Measurements from ENCODE around the gene RHBDD2. TPM values are rescaled to one million over a fixed set of nuclear protein-coding genes. Genes with fewer than 3 reads are reported as not detected.
"Not testable (repeated sequence)": the region's sequence is repeated elsewhere in the genome, so short reads cannot be mapped to it uniquely, and the experiment has no call there.

RHBDD2 gene
- total RNA-seq, 6 experiments from 2014 or later = 24.4 to 56.1 (median 31.7) TPM

DNA sequence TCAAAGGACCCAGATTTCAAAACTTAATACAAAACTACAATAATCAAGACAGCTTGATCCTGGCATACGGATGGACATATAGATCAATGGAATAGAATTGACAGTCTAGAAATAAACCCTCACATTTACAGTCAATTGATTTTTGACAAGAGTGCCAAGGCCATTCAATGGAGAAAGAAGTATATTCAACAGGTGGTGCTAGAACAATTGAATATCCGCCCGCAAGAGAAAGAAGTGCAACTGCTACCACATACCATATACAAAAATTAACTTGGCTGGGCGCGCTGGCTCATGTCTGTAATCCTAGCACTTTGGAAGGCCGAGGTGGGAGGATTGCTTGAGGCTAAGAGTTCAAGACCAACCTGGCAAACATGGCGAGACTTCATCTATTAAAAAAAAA is 42.0 kb upstream of the RHBDD2 start:
- no peak for TF ChIP-seq POLR2A (IDR thresholded peaks at IDR 0.05)
- TF ChIP-seq, protein P1, sequence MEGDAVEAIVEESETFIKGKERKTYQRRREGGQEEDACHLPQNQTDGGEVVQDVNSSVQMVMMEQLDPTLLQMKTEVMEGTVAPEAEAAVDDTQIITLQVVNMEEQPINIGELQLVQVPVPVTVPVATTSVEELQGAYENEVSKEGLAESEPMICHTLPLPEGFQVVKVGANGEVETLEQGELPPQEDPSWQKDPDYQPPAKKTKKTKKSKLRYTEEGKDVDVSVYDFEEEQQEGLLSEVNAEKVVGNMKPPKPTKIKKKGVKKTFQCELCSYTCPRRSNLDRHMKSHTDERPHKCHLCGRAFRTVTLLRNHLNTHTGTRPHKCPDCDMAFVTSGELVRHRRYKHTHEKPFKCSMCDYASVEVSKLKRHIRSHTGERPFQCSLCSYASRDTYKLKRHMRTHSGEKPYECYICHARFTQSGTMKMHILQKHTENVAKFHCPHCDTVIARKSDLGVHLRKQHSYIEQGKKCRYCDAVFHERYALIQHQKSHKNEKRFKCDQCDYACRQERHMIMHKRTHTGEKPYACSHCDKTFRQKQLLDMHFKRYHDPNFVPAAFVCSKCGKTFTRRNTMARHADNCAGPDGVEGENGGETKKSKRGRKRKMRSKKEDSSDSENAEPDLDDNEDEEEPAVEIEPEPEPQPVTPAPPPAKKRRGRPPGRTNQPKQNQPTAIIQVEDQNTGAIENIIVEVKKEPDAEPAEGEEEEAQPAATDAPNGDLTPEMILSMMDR (IDR thresholded peaks at IDR 0.05) = no peak
- H3K27me3 ChIP-seq = no peaks in the 10 kb centered on the region
- no peaks in the 10 kb centered on the region for H3K4me1 ChIP-seq
- WGBS (ENCODE audit: insufficient coverage, low coverage, low lambda C conversion rate, missing lambda C conversion rate) = 86% methylated on average over 6 of the region's 7 CpGs
- H3K27ac ChIP-seq = no peak overlapping the region
- DNase-seq = no peak
- no peaks in the 10 kb centered on the region for H3K9me3 ChIP-seq
- intact Hi-C loops (cut with DNase I) = no loop called here
- ATAC-seq = no peak
- no peak overlapping the region for H3K4me3 ChIP-seq
- no peaks in the 10 kb centered on the region for H3K36me3 ChIP-seq

DNA sequence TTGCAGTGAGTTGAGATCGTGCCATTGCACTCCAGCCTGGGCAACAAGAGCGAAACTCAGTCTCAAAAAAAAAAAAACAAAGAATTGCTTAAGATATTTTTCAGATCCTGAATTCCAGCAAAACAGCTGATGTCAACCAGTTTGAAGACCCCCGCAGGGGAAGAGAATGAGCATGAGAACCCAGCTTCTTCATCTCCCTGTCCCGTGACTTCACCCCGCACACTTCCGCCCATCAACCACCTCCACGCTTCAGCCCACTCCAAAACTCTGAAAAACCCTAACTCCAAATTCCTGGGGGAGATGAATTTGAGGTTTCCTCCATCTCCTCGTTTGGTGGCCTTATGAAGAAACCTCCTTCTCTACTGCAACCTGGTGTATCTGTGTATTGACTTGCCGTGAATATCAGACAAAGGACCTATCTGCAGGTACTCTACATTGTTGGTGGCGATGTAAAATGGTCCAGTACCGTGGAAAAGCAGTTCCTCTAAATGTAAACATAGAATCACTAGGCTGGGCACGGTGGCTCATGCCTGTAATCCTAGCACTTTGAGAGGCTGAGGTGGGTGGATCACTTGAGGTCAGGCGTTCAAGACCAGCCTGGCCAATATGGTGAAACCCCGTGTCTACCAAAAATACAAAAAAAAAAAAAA is 40.4 kb upstream of the RHBDD2 start:
- intact Hi-C loops (cut with DNase I); H3K27me3 ChIP-seq; H3K4me1 ChIP-seq; DNase-seq; ATAC-seq; H3K27ac ChIP-seq; H3K9me3 ChIP-seq; H3K4me3 ChIP-seq; H3K36me3 ChIP-seq: not testable (repeated sequence)
- 73% methylated on average over 12 of the region's 14 CpGs for WGBS (ENCODE audit: insufficient coverage, low coverage, low lambda C conversion rate, missing lambda C conversion rate)

DNA sequence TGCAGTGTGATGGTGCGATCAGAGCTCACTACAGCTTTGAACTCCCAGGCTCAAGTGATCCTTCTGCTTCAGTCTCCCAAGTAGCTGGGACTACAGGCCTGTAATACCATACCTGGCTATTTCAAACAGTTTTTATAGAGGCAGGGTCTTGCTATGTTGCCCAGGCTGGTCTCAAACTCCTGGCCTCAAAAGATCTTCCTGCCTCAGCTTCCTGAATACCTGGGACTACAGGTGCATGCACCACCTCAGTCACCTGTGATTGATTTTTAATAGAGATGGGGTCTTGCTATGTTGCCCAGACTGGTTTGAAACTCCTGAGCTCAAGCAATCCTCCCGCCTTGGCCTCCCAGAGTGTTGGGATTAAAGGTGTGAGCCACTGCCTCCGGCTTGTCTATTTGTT is 38.8 kb upstream of the RHBDD2 start:
- no peak overlapping the region for H3K4me3 ChIP-seq
- no peak for DNase-seq
- H3K27me3 ChIP-seq = no peaks in the 10 kb centered on the region
- H3K4me1 ChIP-seq = no peaks in the 10 kb centered on the region
- no peak for ATAC-seq
- TF ChIP-seq, protein P1 (IDR thresholded peaks at IDR 0.05) = no peak
- TF ChIP-seq POLR2A (IDR thresholded peaks at IDR 0.05) = no peak
- no peak overlapping the region for H3K27ac ChIP-seq
- intact Hi-C loops (cut with DNase I) = no loop called here
- WGBS (ENCODE audit: insufficient coverage, low coverage, low lambda C conversion rate, missing lambda C conversion rate) = 88% methylated on average over 3 of the region's 3 CpGs
- no peaks in the 10 kb centered on the region for H3K36me3 ChIP-seq
- no peaks in the 10 kb centered on the region for H3K9me3 ChIP-seq

DNA sequence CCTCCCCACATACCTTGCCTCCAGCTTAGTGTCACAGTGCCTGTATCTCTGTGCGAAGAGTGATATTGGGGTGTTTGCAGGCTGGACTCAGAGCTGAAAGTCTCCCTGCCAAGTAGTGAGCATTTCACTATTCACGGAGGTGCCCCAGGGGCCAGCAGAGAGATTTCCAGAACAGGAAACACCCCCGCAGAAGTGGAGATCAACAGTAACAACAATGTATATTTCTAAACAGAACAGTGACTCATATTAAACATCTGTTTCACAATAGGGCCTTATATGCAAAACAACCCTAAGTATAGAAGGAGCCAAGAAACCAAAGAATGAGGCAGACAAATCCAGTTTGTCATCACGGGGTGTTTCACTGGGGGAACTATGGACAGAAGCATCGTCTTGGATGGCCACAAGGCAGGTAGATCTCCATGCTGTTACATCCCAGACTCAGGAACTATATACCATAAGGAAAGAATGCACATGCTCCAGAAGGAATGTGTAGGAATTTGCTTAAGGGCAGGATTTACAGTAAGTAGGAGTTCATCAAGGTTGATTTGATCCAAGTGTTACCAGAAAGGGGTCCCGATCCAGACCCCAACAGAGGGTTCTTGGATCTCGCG is 35.9 kb upstream of the RHBDD2 start:
- no peaks in the 10 kb centered on the region for H3K36me3 ChIP-seq
- no peak for TF ChIP-seq POLR2A (IDR thresholded peaks at IDR 0.05)
- TF ChIP-seq, protein P1 (IDR thresholded peaks at IDR 0.05) = no peak
- DNase-seq (peak in 1 of 3 donors; percentile 25), ATAC-seq (peak; percentile 56 to 81 (median 74))
- peak overlapping the region in 2 of 3 donors; percentile 36 to 66 for H3K27ac ChIP-seq
- WGBS (ENCODE audit: insufficient coverage, low coverage, low lambda C conversion rate, missing lambda C conversion rate) = 53% methylated on average over 8 of the region's 8 CpGs
- no peak overlapping the region for H3K4me3 ChIP-seq
- intact Hi-C loops (cut with DNase I) = no loop called here
- no peaks in the 10 kb centered on the region for H3K27me3 ChIP-seq
- H3K9me3 ChIP-seq = no peaks in the 10 kb centered on the region
- H3K4me1 ChIP-seq = no peaks in the 10 kb centered on the region

DNA sequence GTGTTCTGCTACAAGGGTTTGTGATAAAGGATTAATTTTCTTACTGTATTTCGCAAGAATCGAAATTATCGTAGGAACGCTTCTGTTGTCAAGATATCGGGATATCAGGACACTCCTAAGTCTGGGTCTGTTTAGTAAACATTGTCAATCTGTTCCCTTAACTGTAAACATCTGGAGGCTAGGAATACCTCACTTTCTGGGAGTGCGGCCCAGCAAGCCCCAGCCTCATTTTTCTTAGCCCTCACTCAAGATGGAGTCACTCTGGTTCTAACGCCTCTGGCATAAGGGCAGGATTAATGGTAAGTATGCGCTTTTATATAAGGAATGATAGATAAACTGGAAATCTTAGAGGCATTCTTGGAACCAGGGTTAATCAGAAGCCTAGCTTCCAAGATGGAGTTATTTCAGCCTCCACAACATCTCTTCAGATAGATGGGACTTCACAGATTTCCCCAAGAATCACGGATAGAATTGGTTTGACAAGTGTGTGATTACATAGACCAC is 35.2 kb upstream of the RHBDD2 start:
- WGBS (ENCODE audit: insufficient coverage, low coverage, low lambda C conversion rate, missing lambda C conversion rate) = 83% methylated on average over 8 of the region's 9 CpGs
- no peak overlapping the region for H3K4me3 ChIP-seq
- no peak for DNase-seq
- intact Hi-C loops (cut with DNase I) = no loop called here
- TF ChIP-seq POLR2A (IDR thresholded peaks at IDR 0.05) = no peak
- TF ChIP-seq, protein P1 (IDR thresholded peaks at IDR 0.05) = no peak
- H3K36me3 ChIP-seq = no peaks in the 10 kb centered on the region
- no peaks in the 10 kb centered on the region for H3K4me1 ChIP-seq
- H3K27ac ChIP-seq = peak overlapping the region in 1 of 3 donors; percentile 66
- no peaks in the 10 kb centered on the region for H3K9me3 ChIP-seq
- no peak for ATAC-seq
- no peaks in the 10 kb centered on the region for H3K27me3 ChIP-seq

All from right lobe of liver (tissue), 6 donors.